Stimulated activated CD4-positive, alpha-beta T cell treated with anti-CD3 and anti-CD28 coated beads, Interleukin-15, amount 100 ng/mL, for 48 hours (primary cell): ENCODE data around the gene SCN4B.
"Not testable (repeated sequence)": the region's sequence is repeated elsewhere in the genome, so short reads cannot be mapped to it uniquely, and the experiment has no call there.

Source experiments
- DNase-seq, 2 donors: peaks; one replicate each; pipeline ENCODE4 v3.0.0-alpha.2; 2020; ENCODE audit warnings: low read depth in 2 of 2

The SCN4B gene

GRCh38 chr11:118152552-118153471 is at the start of gene SCN4B:
Gene SCN4B, minus strand, starts transcription at chr11:118152823. Its CDS starts 150 bp downstream, at chr11:118152673.
- no peak for DNase-seq

- DNase-seq = no peak
Observed at GRCh38 chr11:118201966-118202365, 49.3 kb upstream of the SCN4B start.

GRCh38 chr11:118200901-118201680 is 48.5 kb upstream of the SCN4B start:
- peak; percentile 54 to 57 for DNase-seq

- no peak for DNase-seq
Observed at GRCh38 chr11:118200497-118200896, 47.9 kb upstream of the SCN4B start.

GRCh38 chr11:118199135-118199534 is 46.5 kb upstream of the SCN4B start:
- no peak for DNase-seq

- peak; percentile 65 to 80 for DNase-seq
Observed at GRCh38 chr11:118198370-118198769, 45.7 kb upstream of the SCN4B start.

GRCh38 chr11:118194835-118195627 is 42.4 kb upstream of the SCN4B start:
- DNase-seq = no peak

GRCh38 chr11:118193910-118194566 is 41.4 kb upstream of the SCN4B start:
- DNase-seq = no peak

- not testable (repeated sequence) for DNase-seq
Observed at GRCh38 chr11:118192817-118193216, 40.2 kb upstream of the SCN4B start.

- DNase-seq = not testable (repeated sequence)
Observed at GRCh38 chr11:118190942-118191506, 38.4 kb upstream of the SCN4B start.

GRCh38 chr11:118186346-118187107 is 33.9 kb upstream of the SCN4B start:
- no peak for DNase-seq

GRCh38 chr11:118184784-118185579 is 32.4 kb upstream of the SCN4B start:
- DNase-seq = no peak

GRCh38 chr11:118183691-118184090 is 31.1 kb upstream of the SCN4B start:
- DNase-seq = not testable (repeated sequence)

- no peak for DNase-seq
Observed at GRCh38 chr11:118180300-118180703, 27.7 kb upstream of the SCN4B start.

GRCh38 chr11:118176778-118177134 is 24.1 kb upstream of the SCN4B start:
- no peak for DNase-seq

GRCh38 chr11:118175993-118176777 is 23.6 kb upstream of the SCN4B start, which contains the start of gene SCN2B:
Gene SCN2B, minus strand, starts transcription at chr11:118176639. Its CDS starts 208 bp downstream, at chr11:118176431.
- no peak for DNase-seq

- no peak for DNase-seq
Observed at GRCh38 chr11:118175031-118175992, 22.7 kb upstream of the SCN4B start.
